Uterus (tissue), 4 donors: ENCODE measurements around the gene UFSP2. TPM values are rescaled to one million over a fixed set of nuclear protein-coding genes. Genes with fewer than 3 reads are reported as not detected.

Experiments
- DNase-seq, 2 donors: peaks; one replicate each; pipeline ENCODE4 v3.0.0-alpha.2; 2019 to 2020
- H3K27ac ChIP-seq, 2 donors: fragments of 200-600 bp; sonication (generic); 1 replicate in 1 of 2; 2 replicates in 1 of 2; pipeline ENCODE4 v1.5.1; 2016 to 2018
- H3K27me3 ChIP-seq, 2 donors: fragments of 200-600 bp; sonication (generic); one replicate each; pipeline ENCODE4 v1.5.1; 2018 to 2019; ENCODE audit warnings: control low read depth in 1 of 2
- H3K36me3 ChIP-seq, 2 donors: fragments of 200-600 bp; sonication (generic); one replicate each; pipeline ENCODE4 v1.5.1; 2019; ENCODE audit warnings: control low read depth in 1 of 2
- H3K4me1 ChIP-seq, 2 donors: fragments of 200-600 bp; sonication (generic); one replicate each; pipeline ENCODE4 v1.5.1; 2018 to 2019; ENCODE audit warnings: control low read depth in 1 of 2
- H3K4me3 ChIP-seq, 2 donors: fragments of 200-600 bp; sonication (generic); 1 replicate in 1 of 2; 2 replicates in 1 of 2; pipeline ENCODE4 v1.5.1; 2018 to 2019; ENCODE audit warnings: mild to moderate bottlenecking in 1 of 2
- H3K9me3 ChIP-seq, 2 donors: fragments of 200-600 bp; sonication (generic); one replicate each; pipeline ENCODE4 v1.5.1; 2019; ENCODE audit warnings: control low read depth in 1 of 2
- POLR2A ChIP-seq, 2 donors: fragments of 450-650 bp; IDR thresholded peaks; one replicate each; pipeline ENCODE4 v1.6.1; 2016; ENCODE audit warnings: antibody characterized with exemption in 2 of 2, mild to moderate bottlenecking in 1 of 2, moderate library complexity in 1 of 2
- intact Hi-C: fragments of 100-400 bp; cut with DNase I; formaldehyde crosslinking; loops from one replicate; pipeline ENCODE4 v1.15.1; 2023; ENCODE audit warnings: low total_unique reads
- total RNA-seq, 4 donors: library from RNA; depleted of rRNA in 3 of 4; stranded (reverse); fragments of >200 nt in 3 of 4; gene quantifications; one replicate each; pipeline versions ENCODE4 v1.1.0 to v1.2.4, GENCODE V29; 2014 to 2023
- TF ChIP-seq, protein P1 (sequence below), 4 experiments: fragments of 200-600 bp in 2 of 4; fragments of 450-650 bp in 2 of 4; sonication (generic) in 2 of 4; IDR thresholded peaks; one replicate each; pipeline ENCODE4 v1.5.1; 2016 to 2019; ENCODE audit warnings: antibody characterized with exemption in 4 of 4, mild to moderate bottlenecking in 2 of 4, moderate library complexity in 1 of 4
- donor health status: DM: yes; HTN: yes; CAD: no.

UFSP2 gene
- total RNA-seq, 4 donors from 2014 or later, result 18.2 to 170 (median 55.8) TPM

DNA sequence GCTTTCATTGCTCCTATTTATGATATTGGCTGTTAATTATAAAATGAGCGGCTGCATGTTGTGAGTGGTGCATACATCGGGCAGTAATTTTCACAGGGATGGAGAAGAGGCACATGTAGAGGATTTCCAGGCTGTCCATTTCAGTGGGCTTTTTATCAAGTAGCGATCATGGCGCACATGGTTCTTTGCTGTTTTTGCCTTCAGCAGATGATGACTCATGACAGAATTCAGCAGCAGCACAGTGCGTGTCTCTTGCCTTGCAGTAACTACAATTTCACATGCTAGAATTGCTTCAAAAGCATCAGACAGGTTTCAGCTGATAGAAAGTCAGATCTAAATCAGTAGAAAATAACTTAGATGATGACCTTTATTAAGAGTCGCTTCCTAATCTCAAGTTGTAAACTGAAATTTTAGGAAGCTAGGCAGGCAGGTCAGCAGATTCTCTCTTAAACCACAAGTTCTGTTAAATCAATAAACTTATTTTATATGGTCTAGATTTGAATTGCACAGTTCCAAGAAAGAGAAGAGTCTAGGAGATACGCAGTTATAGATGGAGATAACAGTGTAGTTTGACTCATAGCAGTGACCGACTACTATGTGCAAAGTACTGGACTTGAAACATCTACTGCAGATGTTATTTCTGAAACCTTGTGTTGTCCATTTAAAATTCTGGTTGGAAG lies 65.9 kb downstream of the UFSP2 start:
- H3K36me3 ChIP-seq, result no peaks in the 10 kb centered on the region
- DNase-seq, result no peak
- intact Hi-C loops, result no loop called here

DNA sequence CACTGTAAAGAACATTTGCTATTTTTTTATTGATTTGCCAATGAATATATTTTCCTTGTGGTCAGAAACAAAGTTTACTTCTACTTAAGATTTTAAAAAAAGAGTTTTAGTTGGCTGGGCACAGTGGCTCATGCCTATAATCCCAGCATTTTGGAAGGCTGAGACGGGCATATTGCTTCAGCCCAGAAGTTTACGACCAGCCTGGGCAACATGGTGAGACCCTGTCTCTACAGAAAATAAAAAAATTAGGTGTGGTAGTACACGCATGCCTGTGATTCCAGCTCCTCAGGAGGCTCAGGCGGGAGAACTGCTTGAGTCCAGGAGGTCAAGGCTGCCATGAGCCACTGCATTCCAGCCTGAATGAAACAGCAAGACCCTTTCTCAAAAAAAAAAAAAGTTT lies 66.8 kb downstream of the UFSP2 start:
- Histone ChIP-seq H3K4me1 (no peaks in the 10 kb centered on the region), H3K36me3 (no peaks in the 10 kb centered on the region), H3K9me3 (no peaks in the 10 kb centered on the region), H3K27me3 (no peaks in the 10 kb centered on the region), H3K27ac (no peak overlapping the region), H3K4me3 (no peak overlapping the region)
- no peak for DNase-seq
- intact Hi-C loops, result no loop called here
- no peak for TF ChIP-seq POLR2A (IDR thresholded peaks at IDR 0.05)
- TF ChIP-seq, protein P1, sequence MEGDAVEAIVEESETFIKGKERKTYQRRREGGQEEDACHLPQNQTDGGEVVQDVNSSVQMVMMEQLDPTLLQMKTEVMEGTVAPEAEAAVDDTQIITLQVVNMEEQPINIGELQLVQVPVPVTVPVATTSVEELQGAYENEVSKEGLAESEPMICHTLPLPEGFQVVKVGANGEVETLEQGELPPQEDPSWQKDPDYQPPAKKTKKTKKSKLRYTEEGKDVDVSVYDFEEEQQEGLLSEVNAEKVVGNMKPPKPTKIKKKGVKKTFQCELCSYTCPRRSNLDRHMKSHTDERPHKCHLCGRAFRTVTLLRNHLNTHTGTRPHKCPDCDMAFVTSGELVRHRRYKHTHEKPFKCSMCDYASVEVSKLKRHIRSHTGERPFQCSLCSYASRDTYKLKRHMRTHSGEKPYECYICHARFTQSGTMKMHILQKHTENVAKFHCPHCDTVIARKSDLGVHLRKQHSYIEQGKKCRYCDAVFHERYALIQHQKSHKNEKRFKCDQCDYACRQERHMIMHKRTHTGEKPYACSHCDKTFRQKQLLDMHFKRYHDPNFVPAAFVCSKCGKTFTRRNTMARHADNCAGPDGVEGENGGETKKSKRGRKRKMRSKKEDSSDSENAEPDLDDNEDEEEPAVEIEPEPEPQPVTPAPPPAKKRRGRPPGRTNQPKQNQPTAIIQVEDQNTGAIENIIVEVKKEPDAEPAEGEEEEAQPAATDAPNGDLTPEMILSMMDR (IDR thresholded peaks at IDR 0.05), result no peak

More for the DNA sequence above, 65.9 kb downstream of the UFSP2 start:
- Histone ChIP-seq H3K27me3 (no peaks in the 10 kb centered on the region), H3K9me3 (no peaks in the 10 kb centered on the region), H3K4me1 (no peaks in the 10 kb centered on the region), H3K4me3 (no peak overlapping the region), H3K27ac (no peak overlapping the region)
- no peak for TF ChIP-seq POLR2A (IDR thresholded peaks at IDR 0.05)
- TF ChIP-seq, protein P1 (IDR thresholded peaks at IDR 0.05), result no peak

DNA sequence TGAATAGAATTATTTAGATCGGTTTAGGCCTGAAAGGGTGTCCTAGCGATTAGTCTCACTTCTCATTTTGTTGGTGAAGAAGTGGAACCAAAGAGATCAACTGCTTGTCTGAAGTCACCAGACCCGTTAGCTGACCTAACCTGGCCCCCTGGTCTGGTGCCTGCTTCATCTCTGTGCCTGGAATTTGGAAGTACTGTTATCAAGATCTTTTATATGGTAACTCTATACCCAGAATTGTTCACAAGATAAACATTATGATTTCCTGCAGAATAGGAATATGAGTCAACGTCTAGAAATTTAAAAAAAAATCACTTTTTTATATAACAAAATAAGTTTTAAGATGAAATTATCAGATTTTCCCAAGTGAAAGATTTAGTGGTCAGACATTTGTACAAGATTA lies 67.2 kb downstream of the UFSP2 start:
- Histone ChIP-seq H3K4me1 (no peaks in the 10 kb centered on the region), H3K36me3 (no peaks in the 10 kb centered on the region), H3K9me3 (no peaks in the 10 kb centered on the region), H3K27ac (no peak overlapping the region), H3K4me3 (no peak overlapping the region), H3K27me3 (no peaks in the 10 kb centered on the region)
- intact Hi-C loops, result no loop called here
- no peak for TF ChIP-seq POLR2A (IDR thresholded peaks at IDR 0.05)
- TF ChIP-seq, protein P1 (IDR thresholded peaks at IDR 0.05), result no peak
- DNase-seq, result no peak

DNA sequence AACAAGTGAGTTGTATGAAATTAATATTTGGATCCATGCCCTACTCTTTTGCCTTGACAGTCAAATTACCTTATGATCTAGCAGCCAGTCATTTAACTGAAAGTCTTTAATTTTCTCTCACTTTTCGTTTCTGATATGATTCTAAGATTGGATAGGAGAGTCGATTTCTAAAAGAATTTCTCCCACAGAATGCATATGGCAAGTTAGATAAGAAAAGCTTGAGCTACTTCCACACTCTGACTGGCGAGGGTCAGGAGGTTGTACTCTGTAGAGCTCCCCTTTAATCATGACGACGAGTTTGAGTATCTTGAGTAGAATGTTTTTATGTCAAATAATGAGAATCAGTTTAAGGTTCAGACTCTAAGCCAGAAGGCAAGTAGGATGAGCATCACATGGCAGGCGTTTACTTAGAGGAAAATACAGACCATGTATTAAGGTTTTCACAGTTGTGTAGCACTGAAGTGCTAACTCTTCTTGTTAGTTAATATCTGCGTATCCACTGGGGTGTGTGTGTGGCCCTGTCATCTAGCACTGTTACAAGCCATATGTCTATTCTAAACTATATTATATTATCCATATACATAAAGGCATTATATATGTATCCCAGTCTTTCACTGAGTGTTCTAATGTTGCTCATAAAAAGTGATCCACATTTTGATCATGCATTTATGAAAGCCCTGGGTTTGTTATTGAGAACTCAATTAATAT lies 67.9 kb downstream of the UFSP2 start:
- intact Hi-C loops, result no loop called here
- Histone ChIP-seq H3K4me1 (no peaks in the 10 kb centered on the region), H3K36me3 (no peaks in the 10 kb centered on the region), H3K27me3 (no peaks in the 10 kb centered on the region), H3K4me3 (no peak overlapping the region), H3K9me3 (no peaks in the 10 kb centered on the region), H3K27ac (no peak overlapping the region)
- TF ChIP-seq, protein P1 (IDR thresholded peaks at IDR 0.05), result no peak
- no peak for TF ChIP-seq POLR2A (IDR thresholded peaks at IDR 0.05)
- no peak for DNase-seq

DNA sequence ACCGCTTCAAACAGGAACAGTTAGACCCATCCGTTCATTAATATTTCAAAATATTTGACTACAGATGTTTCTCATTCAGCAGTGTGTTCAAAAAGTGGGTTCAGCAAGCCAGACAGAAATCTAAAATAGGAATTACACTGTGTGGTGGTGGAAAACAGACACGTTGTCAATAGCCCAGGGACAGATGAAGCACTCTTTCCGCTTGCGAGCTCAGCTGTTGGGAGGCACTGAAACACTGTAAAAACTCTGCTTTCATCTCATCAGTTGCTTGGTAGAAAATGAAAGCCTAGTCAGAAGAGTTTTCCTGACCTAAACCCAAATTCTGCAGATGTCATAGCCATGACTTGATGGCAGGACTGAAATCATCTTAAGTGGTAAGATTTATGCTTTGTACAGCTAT lies 68.6 kb downstream of the UFSP2 start:
- Histone ChIP-seq H3K27me3 (no peaks in the 10 kb centered on the region), H3K9me3 (no peaks in the 10 kb centered on the region), H3K27ac (no peak overlapping the region), H3K4me1 (no peaks in the 10 kb centered on the region), H3K4me3 (no peak overlapping the region), H3K36me3 (no peaks in the 10 kb centered on the region)
- DNase-seq, result no peak
- TF ChIP-seq, protein P1 (IDR thresholded peaks at IDR 0.05), result no peak
- TF ChIP-seq POLR2A (IDR thresholded peaks at IDR 0.05), result no peak
- intact Hi-C loops, result no loop called here
